A549 (cell line): ENCODE results near the gene CAMKK2.

Experiments used
- CTCF ChIP-seq: fragments of >200 bp; sonication (Bioruptor Twin); formaldehyde crosslinking; IDR thresholded peaks from 3 replicates; pipeline ENCODE4 v1.5.1; 2016
- EP300 ChIP-seq, 2 experiments: fragments of >200 bp; sonication (Bioruptor Twin); formaldehyde crosslinking; IDR thresholded peaks; 2 replicates in 1 of 2; 3 replicates in 1 of 2; pipeline ENCODE4 v1.6.1; 2016 to 2017
- ESRRA ChIP-seq: fragments of 150-350 bp; IDR thresholded peaks from 2 replicates; pipeline ENCODE4 v1.6.1; 2014; ENCODE audit warnings: mild to moderate bottlenecking, low read length, borderline replicate concordance
- HMGXB4 ChIP-seq: fragments of 250-450 bp; sonication (Bioruptor Pico); IDR thresholded peaks from 2 replicates; pipeline ENCODE4 v1.5.0; 2021; ENCODE audit warnings: mild to moderate bottlenecking, moderate library complexity, borderline replicate concordance
- KDM5A ChIP-seq: fragments of 200-600 bp; sonication (generic); IDR thresholded peaks from 2 replicates; pipeline ENCODE4 v1.6.1; 2016; ENCODE audit warnings: antibody characterized with exemption, mild to moderate bottlenecking
- MAZ ChIP-seq: fragments of 150-350 bp; IDR thresholded peaks from 2 replicates; pipeline ENCODE4 v1.6.1; 2014; ENCODE audit warnings: antibody characterized with exemption, low read depth, low read length, borderline replicate concordance
- POLR2A ChIP-seq: IDR thresholded peaks from 2 replicates; pipeline ENCODE4 v1.6.1; 2012; ENCODE audit warnings: mild to moderate bottlenecking, low read length
- RAD21 ChIP-seq, 2 experiments: fragments of >200 bp in 1 of 2; sonication (Bioruptor Twin) in 1 of 2; formaldehyde crosslinking in 1 of 2; IDR thresholded peaks in 1 of 2; conservative IDR thresholded peaks in 1 of 2; 2 replicates in 1 of 2; 3 replicates in 1 of 2; pipeline ENCODE4 v1.6.1; 2012 to 2018; ENCODE audit warnings: inconsistent platforms in 1 of 2
- SMC3 ChIP-seq: fragments of >200 bp; sonication (Bioruptor Twin); formaldehyde crosslinking; IDR thresholded peaks from 3 replicates; pipeline ENCODE4 v1.6.1; 2018; ENCODE audit warnings: inconsistent platforms
- TP53 ChIP-seq: fragments of 250-450 bp; sonication (Bioruptor Pico); IDR thresholded peaks from 2 replicates; pipeline ENCODE4 v1.5.0; 2021; ENCODE audit warnings: mild to moderate bottlenecking, moderate library complexity
- USF2 ChIP-seq: fragments of 450-650 bp; IDR thresholded peaks from 2 replicates; pipeline ENCODE4 v1.6.1; 2014; ENCODE audit warnings: antibody characterized with exemption
- ZFP36 ChIP-seq: fragments of 450-650 bp; IDR thresholded peaks from 2 replicates; pipeline ENCODE4 v1.6.1; 2014; ENCODE audit warnings: borderline replicate concordance; ENCODE audit not compliant: partially characterized antibody
- ZSCAN20 ChIP-seq: fragments of 250-450 bp; sonication (Bioruptor Pico); IDR thresholded peaks from 2 replicates; pipeline ENCODE4 v1.8.0; 2022; ENCODE audit warnings: mild to moderate bottlenecking, moderate library complexity
- TF ChIP-seq, protein P1 (sequence below): IDR thresholded peaks from 2 replicates; pipeline ENCODE4 v1.6.1; 2012

DNA sequence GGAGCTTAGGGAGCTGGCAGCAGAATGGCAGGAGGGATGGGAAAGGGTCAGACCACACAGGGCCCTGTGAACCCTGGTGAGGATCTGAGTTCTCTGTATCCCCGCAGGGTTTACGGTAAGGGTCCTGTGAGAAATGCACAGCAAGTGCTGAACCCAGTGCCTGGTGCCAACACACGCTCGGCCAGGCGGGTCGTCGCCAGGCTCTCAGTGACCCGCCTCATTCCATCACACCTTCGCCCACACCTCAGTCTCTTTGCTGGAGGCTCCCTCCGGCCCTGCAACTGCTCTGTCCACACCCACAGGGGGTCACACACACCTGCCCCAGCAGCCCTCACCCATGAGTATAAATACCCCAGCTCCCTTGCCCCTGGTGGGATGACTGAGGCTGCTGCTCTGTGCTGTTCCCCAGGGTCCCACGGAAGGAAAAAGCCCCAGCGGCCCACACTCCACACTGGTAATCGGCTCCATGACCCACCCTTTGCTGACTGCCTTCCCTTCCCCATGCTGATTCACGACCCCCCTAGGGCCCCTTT is 23.1 kb downstream of the CAMKK2 start:
- no peak for TF ChIP-seq KDM5A
- no peak for TF ChIP-seq SMC3
- TF ChIP-seq HMGXB4 (CRISPR knock-in tag): no peak
- no peak for TF ChIP-seq ESRRA
- no peak for TF ChIP-seq CTCF
- no peak for TF ChIP-seq RAD21 (conservative IDR thresholded peaks at IDR 0.05 in 1 of 2, IDR thresholded peaks at IDR 0.05 in 1 of 2)
- no peak for TF ChIP-seq ZSCAN20
- TF ChIP-seq EP300 (IDR thresholded peaks at IDR 0.05): no peak
- TF ChIP-seq USF2: no peak
- TF ChIP-seq MAZ: no peak
- no peak for TF ChIP-seq TP53 (CRISPR knock-in tag)
- TF ChIP-seq, protein P1, sequence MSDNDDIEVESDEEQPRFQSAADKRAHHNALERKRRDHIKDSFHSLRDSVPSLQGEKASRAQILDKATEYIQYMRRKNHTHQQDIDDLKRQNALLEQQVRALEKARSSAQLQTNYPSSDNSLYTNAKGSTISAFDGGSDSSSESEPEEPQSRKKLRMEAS: no peak
- TF ChIP-seq ZFP36: no peak
- TF ChIP-seq POLR2A: no peak
